Stromal cell of bone marrow (primary cell): ENCODE measurements around the gene C1orf21.
A peak's percentile ranks its signal among the peaks of the same experiment; 100 is the strongest.

Experiments
- DNase-seq: peaks from one replicate; pipeline ENCODE4 v3.0.0-alpha.2; 2012; ENCODE audit warnings: low read depth

C1orf21 gene

GRCh38 chr1:184485751-184486723, 99.2 kb downstream of the C1orf21 start:
- no peak for DNase-seq

GRCh38 chr1:184486761-184487445, 100.1 kb downstream of the C1orf21 start:
- DNase-seq = no peak

- no peak for DNase-seq
These were observed 100.8 kb downstream of the C1orf21 start for GRCh38 chr1:184487531-184488193.

- DNase-seq = no peak
These were observed 103.1 kb downstream of the C1orf21 start for GRCh38 chr1:184489908-184490307.

- no peak for DNase-seq
These were observed 105.7 kb downstream of the C1orf21 start for GRCh38 chr1:184492536-184492935.

- DNase-seq = no peak
These were observed 107.2 kb downstream of the C1orf21 start for GRCh38 chr1:184493987-184494388.

- DNase-seq = no peak
These were observed 108.1 kb downstream of the C1orf21 start for GRCh38 chr1:184494929-184495328.

- DNase-seq = no peak
These were observed 111.3 kb downstream of the C1orf21 start for GRCh38 chr1:184497959-184498723.

- peak; percentile 70 for DNase-seq
These were observed 112.8 kb downstream of the C1orf21 start for GRCh38 chr1:184499616-184500015.

GRCh38 chr1:184502161-184502560, 115.3 kb downstream of the C1orf21 start:
- no peak for DNase-seq

GRCh38 chr1:184503221-184503749, 116.5 kb downstream of the C1orf21 start:
- no peak for DNase-seq

- DNase-seq = no peak
These were observed 117.5 kb downstream of the C1orf21 start for GRCh38 chr1:184504040-184504954.

- no peak for DNase-seq
These were observed 118.1 kb downstream of the C1orf21 start for GRCh38 chr1:184504955-184505338.

- no peak for DNase-seq
These were observed 119.7 kb downstream of the C1orf21 start for GRCh38 chr1:184506481-184506880.

- no peak for DNase-seq
These were observed 120.3 kb downstream of the C1orf21 start for GRCh38 chr1:184507165-184507564.

GRCh38 chr1:184507604-184508280, 120.9 kb downstream of the C1orf21 start:
- no peak for DNase-seq

- DNase-seq = no peak
These were observed 122.3 kb downstream of the C1orf21 start for GRCh38 chr1:184509105-184509504.

GRCh38 chr1:184510110-184510509, 123.3 kb downstream of the C1orf21 start:
- no peak for DNase-seq

- no peak for DNase-seq
These were observed 125.9 kb downstream of the C1orf21 start for GRCh38 chr1:184512724-184513123.

GRCh38 chr1:184513421-184513820, 126.6 kb downstream of the C1orf21 start:
- no peak for DNase-seq
